GM21576 (cell line): ENCODE data around the gene KRTAP3-1.
"Not testable (repeated sequence)": the region's sequence is repeated elsewhere in the genome, so short reads cannot be mapped to it uniquely, and the experiment has no call there.

Experiments
- ATAC-seq: cut with Tn5 transposase; IDR thresholded peaks from one replicate; pipeline ENCODE4 v1.9.1; 2021; ENCODE audit warnings: mild to moderate bottlenecking, moderate library complexity; ENCODE audit not compliant: unreplicated experiment

Gene KRTAP3-1

GRCh38 chr17:41008811-41009210 lies at the start of gene KRTAP3-1:
Gene KRTAP3-1 (minus strand): TSS chr17:41009128. CDS start chr17:41009074, 54 bp downstream.
- no peak for ATAC-seq

- ATAC-seq, result no peak
These were observed 48.6 kb upstream of the KRTAP3-1 start for GRCh38 chr17:41057547-41057946.

- not testable (repeated sequence) for ATAC-seq
These were observed 46.2 kb upstream of the KRTAP3-1 start, which contains the start of gene KRTAP2-2 for GRCh38 chr17:41055130-41055529. Gene KRTAP2-2 (minus strand): TSS chr17:41055230. CDS start chr17:41055211, 19 bp downstream.

DNA sequence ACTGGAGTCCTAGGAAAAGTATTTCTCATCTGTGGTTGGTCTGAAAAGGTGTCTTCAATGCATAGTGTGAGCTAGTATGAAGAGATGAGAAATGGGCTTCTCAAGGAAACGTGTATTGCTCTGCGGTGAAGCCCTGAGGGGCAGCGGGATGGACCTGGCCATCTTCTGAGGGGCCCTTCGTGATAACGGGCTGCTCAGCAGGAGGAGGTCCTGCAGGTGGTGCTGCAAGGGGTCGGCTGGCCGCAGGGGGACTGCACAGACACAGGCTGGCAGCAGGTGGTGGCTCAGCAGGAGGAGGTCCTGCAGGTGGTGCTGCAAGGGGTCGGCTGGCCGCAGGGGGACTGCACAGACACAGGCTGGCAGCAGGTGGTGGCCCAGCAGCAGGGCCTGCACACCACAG lies 45.6 kb upstream of the KRTAP3-1 start:
- not testable (repeated sequence) for ATAC-seq

DNA sequence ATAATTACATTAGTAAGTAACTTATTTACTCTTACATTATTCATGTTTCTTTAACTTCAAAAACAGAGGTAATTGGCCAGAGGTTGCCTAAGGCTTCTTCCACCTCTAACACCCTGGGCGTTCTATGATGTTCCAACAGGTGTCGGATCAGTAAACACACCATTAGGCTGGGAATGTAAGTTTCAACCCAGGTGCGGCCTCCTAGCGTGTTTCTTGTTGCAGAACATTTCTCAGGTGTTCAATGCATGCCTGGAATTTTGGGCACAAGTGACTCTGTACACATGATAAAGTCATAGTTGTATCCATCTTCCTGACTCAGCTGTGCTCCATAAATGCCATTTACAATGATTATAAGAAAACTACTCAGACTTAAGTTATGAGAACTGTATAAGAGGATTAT lies 45.1 kb upstream of the KRTAP3-1 start:
- no peak for ATAC-seq

DNA sequence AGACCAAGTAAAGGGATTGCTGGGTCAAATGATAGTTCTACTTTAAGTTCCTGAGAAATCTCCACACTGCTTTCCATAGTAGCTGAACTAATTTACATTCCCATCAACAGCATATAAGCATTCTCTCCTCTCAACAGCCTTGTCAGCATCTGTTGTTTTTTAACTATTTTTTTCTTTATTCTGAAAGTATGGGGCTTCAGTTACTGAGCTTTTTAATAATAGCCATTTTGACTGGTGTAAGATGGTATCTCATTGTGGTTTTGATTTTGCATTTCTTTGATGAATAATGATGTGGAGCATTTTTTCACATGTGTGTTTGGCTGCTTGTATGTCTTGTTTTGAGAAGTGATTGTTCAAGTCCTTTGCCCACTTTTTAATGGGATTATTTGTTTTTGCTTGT lies 43.6 kb upstream of the KRTAP3-1 start:
- ATAC-seq, result no peak

DNA sequence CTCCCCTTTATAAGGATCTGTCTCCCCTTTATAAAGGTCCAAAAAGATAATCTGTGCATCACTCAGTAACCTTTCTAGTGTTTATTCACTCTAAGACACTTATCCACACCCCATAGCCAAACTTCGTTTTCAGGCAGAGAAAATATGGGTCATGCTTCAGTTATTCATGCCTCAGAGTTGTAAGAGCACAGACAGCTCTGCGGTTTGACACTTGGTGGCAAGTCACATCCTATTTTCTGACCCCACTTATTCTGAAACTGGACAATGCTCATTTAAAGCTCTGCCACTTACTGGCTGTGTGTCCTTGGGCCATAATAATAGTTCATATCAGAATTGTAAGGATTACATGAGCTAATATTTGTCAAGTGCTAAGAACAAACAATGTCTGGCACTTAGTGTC lies 40.2 kb upstream of the KRTAP3-1 start:
- ATAC-seq, result no peak

GRCh38 chr17:41048441-41048840 lies 39.5 kb upstream of the KRTAP3-1 start:
- no peak for ATAC-seq

GRCh38 chr17:41046735-41047465 lies 38.0 kb upstream of the KRTAP3-1 start, which contains the start of gene KRTAP2-1:
Gene KRTAP2-1 (minus strand): TSS chr17:41047316. CDS start chr17:41047267, 49 bp downstream.
- ATAC-seq, result not testable (repeated sequence)

GRCh38 chr17:41042953-41043352 lies 34.0 kb upstream of the KRTAP3-1 start:
- ATAC-seq, result no peak

GRCh38 chr17:41040783-41041571 lies 32.0 kb upstream of the KRTAP3-1 start, which contains the start of gene KRTAP1-1:
Gene KRTAP1-1 (minus strand): TSS chr17:41041450. CDS start chr17:41041397, 53 bp downstream.
- not testable (repeated sequence) for ATAC-seq

GRCh38 chr17:41037853-41038350 lies 29.0 kb upstream of the KRTAP3-1 start:
- ATAC-seq, result no peak

DNA sequence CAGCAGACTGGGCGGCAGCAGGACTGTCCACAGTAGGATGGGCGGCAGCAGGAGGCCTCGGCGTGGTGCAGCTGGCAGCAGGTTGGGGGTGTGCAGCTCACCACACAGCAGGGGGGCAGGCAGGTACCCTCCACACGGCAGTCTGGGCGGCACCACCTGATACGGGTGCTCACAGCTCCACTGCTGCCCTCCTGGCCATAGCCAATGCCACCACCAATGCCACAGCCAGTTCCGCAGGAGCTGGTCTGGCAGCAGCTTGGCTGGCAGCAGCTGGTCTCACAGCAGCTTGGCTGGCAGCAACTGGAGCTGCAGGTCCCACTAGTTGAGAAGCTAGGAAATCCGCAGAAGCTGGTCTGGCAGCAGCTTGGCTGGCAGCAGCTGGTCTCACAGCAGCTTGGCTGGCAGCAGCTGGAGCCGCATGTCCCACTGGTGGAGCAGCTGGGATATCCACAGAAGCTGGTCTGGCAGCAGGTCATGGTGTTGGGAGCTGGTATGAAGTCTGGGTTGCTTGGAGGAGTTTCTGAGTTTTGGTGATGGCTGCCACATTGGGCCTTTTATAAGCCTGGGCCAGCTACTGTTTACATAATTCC lies 25.5 kb upstream of the KRTAP3-1 start, which contains the start of gene KRTAP1-3:
KRTAP1-3 (minus strand) TSS at position 529 of the 590 bp plus-strand sequence; CDS start at position 476, 53 bp downstream.
- ATAC-seq, result not testable (repeated sequence)

- ATAC-seq, result no peak
These were observed 20.8 kb upstream of the KRTAP3-1 start, which contains the start of gene KRTAP1-4 for GRCh38 chr17:41029633-41030245. Gene KRTAP1-4 (minus strand): TSS chr17:41030195. CDS start chr17:41030078, 117 bp downstream.

DNA sequence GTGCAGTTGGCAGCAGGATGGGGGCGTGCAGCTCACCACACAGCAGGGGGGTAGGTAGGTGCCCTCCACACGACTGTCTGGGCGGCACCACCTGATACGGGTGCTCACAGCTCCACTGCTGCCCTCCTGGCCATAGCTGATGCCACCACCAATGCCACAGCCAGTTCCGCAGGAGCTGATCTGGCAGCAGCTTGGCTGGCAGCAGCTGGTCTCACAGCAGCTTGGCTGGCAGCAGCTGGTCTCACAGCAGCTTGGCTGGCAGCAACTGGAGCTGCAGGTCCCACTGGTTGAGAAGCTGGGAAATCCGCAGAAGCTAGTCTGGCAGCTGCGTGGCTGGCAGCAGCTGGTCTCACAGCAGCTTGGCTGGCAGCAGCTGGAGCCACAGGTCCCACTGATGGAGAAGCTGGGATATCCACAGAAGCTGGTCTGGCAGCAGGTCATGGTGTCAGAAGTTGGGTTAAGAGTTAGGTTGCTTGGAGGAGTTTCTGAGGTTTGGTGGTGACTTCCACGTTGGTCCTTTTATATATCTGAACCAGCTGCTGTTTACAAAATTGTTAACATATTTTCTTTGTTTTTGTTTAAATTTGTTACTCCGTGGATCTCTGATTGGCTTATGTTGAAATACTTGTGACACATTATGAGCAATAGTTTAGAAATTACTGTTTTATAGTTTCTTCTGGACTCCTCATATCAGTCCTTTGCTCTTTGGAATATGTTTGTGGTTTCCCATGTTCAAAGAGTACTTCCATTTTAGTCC lies 18.0 kb upstream of the KRTAP3-1 start, which contains the start of gene KRTAP1-5:
KRTAP1-5 (minus strand) TSS at position 494 of the 757 bp plus-strand sequence; CDS start at position 441, 53 bp downstream.
- ATAC-seq, result no peak

DNA sequence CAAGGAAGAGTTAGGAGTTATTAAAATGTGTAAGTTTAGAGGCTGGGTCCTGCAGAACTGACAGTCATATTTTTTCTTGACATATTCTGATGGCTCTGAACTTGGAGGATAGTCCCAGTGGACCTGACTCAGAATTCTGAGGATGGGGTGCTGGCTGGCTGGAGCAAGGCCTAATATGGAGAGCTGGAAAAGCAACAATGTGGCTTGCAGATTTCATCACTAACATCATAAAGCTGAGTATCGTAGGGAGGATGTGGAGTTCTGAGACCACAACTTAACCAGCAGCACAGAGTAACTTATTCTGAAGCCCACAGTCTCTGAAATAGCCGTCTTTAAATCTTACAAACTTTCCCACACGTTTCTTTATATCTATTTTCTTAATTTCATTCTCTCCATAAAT lies 15.8 kb upstream of the KRTAP3-1 start:
- ATAC-seq, result no peak

DNA sequence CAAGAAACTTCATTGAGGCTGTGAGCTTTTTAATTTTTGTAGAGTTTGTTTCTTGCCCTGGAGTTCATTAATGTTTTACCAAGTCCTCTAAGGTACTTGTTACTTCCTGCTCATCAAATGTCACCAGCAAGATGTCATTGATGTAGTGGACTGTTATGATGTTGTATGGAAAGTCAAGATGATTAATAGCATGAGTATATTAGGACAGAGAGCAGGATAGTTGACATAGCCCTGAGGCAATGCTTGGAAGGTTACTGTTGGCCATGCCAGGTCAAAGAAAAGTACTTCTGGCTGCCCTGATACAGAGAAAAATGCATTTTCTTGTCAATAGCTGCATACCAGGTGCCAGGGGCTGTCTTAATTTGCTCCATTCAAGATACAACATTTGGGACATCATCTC lies 11.4 kb upstream of the KRTAP3-1 start:
- ATAC-seq, result no peak

DNA sequence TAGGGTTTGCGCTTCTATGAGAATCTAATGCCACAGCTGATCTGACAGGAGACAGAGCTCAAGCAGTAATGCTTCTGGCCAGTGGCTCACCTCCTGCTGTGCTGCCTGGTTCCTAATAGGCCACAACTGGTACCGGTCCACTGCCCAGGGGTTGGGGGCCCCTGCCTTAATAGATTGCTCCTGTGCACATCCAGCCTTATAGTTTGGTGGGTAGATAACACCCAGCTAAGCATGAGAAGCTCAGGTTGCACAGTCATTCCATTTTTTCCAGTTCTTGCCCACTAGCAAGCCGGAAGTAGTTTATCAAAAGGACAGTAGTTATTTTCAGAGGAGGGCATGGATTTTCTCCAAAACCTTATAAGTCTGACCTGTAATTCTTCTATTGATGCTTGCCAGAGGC lies 10.5 kb upstream of the KRTAP3-1 start:
- ATAC-seq, result no peak

DNA sequence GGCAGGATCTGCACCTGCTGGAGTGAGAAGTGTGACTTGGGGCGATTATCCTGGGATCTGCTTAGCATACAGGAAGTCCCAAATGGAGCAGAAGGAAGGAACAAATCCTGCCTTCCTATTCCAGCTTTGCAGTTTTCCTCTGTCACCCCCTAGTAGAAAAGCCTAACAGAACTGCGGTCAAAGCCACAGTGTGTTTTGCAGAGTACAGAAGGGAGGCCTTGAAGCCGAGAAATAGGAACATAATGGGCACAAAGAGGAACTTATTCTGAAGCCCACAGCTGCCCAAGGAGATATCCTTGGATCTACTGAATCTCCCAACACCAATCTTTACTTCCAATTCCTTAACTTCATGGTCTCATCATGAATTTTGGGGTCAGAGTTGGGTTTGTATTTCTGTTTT lies 9.6 kb upstream of the KRTAP3-1 start:
- no peak for ATAC-seq
